ENCODE results near the gene SLC38A10. TPM values are rescaled to one million over a fixed set of nuclear protein-coding genes. Genes with fewer than 3 reads are reported as not detected.
A peak's percentile ranks its signal among the peaks of the same experiment; 100 is the strongest.

The SLC38A10 gene
- total and polyA plus RNA-seq, 2 of the 13 experiments (the other 11 are each of a cell fraction or from before 2014, with no cell fraction given) = 23.4 to 55.8 TPM

- no peak for TF ChIP-seq NFE2L2 (IDR thresholded peaks at IDR 0.05; ENCODE audit: low read length)
- TF ChIP-seq BRCA1 (CRISPR knock-in tag; IDR thresholded peaks at IDR 0.05) = no peak
- no peak for TF ChIP-seq ZNF646 (CRISPR knock-in tag; IDR thresholded peaks at IDR 0.05)
- TF ChIP-seq ZNF562 (CRISPR knock-in tag; IDR thresholded peaks at IDR 0.05; ENCODE audit: borderline replicate concordance) = no peak
- TF ChIP-seq ATRX (CRISPR knock-in tag; IDR thresholded peaks at IDR 0.05; ENCODE audit: borderline replicate concordance) = no peak
- no peak; the same call in 1 of the 2 replicates for TF ChIP-seq ZNF264 (CRISPR knock-in tag; IDR thresholded peaks at IDR 0.05)
- TF ChIP-seq FOSL2 (CRISPR knock-in tag; IDR thresholded peaks at IDR 0.05) = no peak
- TF ChIP-seq E2F5 (CRISPR knock-in tag; conservative IDR thresholded peaks at IDR 0.05) = no peak
- TF ChIP-seq HDAC2 (CRISPR knock-in tag; IDR thresholded peaks at IDR 0.05) = no peak
- no peak for TF ChIP-seq THRA (CRISPR knock-in tag; IDR thresholded peaks at IDR 0.05; ENCODE audit: borderline replicate concordance)
- TF ChIP-seq ZNF766 (CRISPR knock-in tag; IDR thresholded peaks at IDR 0.05; ENCODE audit: borderline replicate concordance) = no peak
- TF ChIP-seq ZFP36L2 (CRISPR knock-in tag; IDR thresholded peaks at IDR 0.05) = no peak
- TF ChIP-seq ZNF451 (CRISPR knock-in tag; IDR thresholded peaks at IDR 0.05) = no peak
- no peak for TF ChIP-seq ZNF691 (CRISPR knock-in tag; IDR thresholded peaks at IDR 0.05; ENCODE audit: borderline replicate concordance, low read depth)
- TF ChIP-seq HIC2 (CRISPR knock-in tag; IDR thresholded peaks at IDR 0.05; ENCODE audit: low read depth) = no peak
- no peak for TF ChIP-seq ZNF619 (CRISPR knock-in tag; IDR thresholded peaks at IDR 0.05)
- TF ChIP-seq ZFP90 (CRISPR knock-in tag; IDR thresholded peaks at IDR 0.05; ENCODE audit: borderline replicate concordance) = no peak
- TF ChIP-seq ZNF12 (CRISPR knock-in tag; IDR thresholded peaks at IDR 0.05) = no peak
- TF ChIP-seq SALL2 (CRISPR knock-in tag; IDR thresholded peaks at IDR 0.05) = no peak
- TF ChIP-seq ZNF563 (CRISPR knock-in tag; IDR thresholded peaks at IDR 0.05) = no peak
- 0 out of 2 replicates have a peak, but pooled peaks have one; percentile 62 for TF ChIP-seq ZC3H13 (CRISPR knock-in tag; IDR thresholded peaks at IDR 0.05)
These were observed 56.7 kb downstream of the SLC38A10 start (continued) for GRCh38 chr17:81238490-81238814.

Measured in HepG2 (cell line).